GM19324 (cell line): ENCODE results near the gene SMIM23.
A peak's percentile ranks its signal among the peaks of the same experiment; 100 is the strongest.

Source experiments
- ATAC-seq: cut with Tn5 transposase; IDR thresholded peaks from one replicate; pipeline ENCODE4 v1.9.1; 2021; ENCODE audit warnings: mild to moderate bottlenecking, moderate library complexity; ENCODE audit not compliant: unreplicated experiment, low FRiP score

SMIM23 gene

DNA sequence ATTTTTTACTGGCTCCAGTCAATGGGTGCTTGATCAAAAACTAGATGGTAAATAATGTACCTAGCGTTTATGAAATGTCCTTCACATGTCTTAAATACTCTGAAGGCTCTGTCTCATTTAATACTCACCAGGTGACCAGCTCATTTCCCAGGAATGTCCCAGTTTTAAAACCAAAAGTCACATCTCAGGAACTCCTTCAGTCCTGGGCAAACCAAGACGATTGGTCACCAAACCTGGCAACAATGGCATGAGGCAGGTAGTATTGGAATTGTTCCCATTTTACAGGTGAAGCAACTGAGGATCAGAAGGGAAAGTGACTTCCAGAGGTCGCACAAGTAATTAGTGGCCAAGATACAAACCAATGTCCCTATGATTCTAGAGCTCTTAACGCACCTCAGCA lies 27.7 kb downstream of the SMIM23 start:
- ATAC-seq = no peak

DNA sequence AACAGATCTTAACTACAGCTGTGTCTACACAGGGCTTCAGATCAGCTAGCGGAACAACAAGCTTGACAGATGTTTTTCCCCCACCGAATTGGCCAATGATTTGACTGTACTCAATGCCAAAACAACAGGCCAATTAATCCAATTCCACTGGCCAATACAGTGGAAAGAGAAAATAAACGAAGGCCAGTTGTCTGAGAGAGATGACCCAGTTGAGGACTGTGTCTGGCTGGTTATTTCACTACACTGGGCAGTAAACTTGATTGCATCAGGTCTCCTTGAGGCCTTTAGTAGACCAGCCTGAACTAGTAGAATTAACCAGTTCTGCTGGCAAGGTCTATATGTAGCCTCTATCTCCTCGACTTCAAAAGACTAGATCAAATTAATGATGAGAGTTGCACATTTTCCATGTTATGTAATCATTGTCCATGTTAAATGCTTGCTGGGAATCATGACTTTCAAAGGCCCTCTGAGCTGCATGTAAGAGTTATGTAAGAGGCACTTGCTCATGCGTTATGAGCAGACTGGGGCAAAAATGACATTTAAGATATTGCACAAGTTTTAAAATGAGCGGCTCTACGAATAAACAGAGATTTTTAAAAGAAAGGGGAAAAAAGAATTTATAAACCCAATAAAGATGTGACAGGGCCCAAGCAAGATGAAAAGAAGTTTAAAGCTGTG lies 28.3 kb downstream of the SMIM23 start:
- ATAC-seq = no peak

DNA sequence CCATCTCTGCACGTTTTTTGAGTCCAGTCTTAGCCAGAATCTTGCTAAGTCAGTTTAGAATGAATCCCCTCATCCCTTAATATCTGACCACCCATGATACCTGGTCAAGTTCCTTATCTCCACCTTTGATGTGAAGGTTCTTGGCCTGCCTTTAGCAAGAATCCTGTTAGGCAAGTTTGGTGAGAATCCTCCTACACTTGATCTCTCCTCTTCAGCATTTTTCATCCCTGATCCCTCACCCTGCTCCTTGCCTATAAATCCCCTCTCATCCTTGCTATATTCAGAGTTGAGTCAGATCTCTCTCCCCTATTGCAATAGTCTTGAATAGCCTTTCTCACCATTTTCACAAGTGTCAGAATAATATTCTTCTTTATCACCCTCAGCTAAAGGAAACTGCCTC lies 31.0 kb downstream of the SMIM23 start:
- ATAC-seq = no peak

DNA sequence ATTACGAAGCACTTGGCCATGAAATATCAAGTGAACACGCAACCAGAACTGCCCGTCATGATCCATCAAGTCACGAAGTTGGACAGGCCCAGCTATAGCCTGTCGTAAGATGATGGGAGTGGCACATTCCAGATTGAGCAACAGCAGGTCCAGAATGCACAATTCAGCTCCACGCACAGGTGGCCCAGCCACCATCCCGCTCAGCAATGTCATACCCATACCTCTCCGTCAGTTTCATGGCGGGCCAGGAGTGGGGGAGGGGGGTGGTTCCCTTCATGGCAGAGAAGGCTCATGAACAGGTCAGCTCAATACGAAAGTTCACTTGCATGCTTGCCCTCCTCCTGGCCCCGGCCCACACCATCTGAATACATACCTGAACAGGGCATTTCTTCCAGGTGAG lies 34.9 kb downstream of the SMIM23 start:
- no peak for ATAC-seq

DNA sequence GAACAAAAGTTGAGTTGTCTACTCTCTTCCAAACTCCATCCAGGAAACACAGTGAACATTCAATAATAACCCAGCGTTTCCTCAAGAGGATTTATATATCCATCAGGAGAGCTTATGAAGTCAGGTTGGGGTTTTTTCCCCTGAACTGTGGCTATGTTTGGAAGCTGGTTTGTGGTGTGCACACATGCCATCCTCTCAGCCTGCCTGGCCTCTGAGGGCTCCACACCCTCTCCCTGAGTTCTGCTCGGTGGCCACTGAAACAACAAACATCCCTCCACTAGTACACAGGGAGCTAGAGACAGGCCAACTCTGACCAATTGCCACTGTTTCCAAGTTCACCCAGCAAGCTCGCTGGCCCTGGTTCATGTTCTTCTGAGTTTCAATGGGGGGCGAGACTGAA lies 35.7 kb downstream of the SMIM23 start:
- ATAC-seq = no peak

DNA sequence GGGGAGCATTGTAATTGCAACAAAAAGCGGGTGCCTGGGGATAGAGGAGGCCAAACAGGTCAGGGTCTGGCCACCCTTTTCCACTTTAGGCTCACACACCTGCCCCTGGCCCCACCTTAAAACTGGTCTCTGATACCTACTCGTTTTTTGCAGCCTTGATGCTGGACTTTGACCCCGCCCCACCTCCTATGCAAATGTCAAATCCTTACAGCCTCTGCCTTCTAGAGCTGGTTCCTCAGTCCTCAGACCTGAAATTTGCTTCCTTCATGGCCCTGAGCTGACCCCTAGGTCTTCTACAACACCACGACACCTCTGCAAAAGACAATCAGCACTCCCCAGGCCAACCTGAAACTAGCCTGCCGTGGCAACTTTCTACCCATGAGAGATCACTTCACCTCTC lies 37.7 kb downstream of the SMIM23 start:
- peak; percentile 58 for ATAC-seq

DNA sequence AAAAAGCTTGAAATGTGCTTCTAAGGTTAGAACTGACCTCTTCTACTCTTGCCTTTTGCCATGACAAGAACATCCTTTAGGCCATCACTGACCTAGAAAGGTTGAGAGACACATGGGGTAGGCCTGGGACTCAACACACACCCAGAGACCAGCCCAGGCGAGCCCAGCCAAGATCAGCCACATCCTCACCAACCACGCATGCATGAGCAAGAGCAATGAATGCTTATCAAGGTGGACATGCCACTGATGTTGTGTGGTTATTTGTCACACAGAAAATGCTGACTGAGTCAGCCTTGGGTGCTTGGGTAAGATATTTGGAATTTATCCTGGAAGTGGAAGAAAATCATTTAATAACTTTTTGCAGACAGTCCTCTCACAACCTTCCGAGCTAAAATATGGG lies 39.4 kb downstream of the SMIM23 start:
- no peak for ATAC-seq

DNA sequence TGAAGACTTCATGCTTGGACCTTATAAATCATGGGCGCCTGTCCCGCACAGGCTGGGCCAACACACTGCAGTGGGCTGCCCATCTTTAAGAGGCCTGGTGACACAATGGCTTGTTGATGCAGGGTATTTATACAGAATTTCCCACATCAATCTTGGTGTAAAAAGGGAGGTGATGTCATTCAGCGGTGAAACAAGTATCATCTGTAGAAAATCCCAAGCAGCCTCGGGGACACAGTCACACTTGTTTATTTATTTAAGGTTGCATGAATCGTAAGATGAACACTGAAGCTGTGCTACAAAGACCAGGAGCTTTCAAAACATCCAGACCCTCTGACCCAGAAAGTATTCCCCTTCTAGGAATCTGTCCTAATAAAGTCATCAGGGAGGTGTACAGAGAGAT lies 40.5 kb downstream of the SMIM23 start:
- no peak for ATAC-seq

DNA sequence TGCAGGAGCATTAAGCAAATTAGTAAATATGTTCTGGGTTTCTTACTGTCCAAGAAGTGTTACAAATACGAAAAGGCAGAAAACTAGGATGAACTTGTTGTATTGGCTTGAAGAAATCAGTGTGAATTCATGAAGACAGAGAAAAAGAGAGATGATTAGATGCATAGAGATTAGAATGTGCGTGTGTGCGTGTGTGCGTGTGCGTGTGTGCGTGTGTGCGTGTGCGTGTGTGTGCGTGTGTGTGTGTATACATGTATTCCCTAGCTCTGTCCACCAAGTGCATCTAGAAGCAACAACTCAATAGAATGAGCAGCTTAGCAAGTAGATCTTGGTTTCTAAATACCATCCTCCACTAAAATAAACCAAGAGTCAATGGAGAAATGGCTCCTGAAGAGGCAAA lies 41.5 kb downstream of the SMIM23 start:
- no peak for ATAC-seq

DNA sequence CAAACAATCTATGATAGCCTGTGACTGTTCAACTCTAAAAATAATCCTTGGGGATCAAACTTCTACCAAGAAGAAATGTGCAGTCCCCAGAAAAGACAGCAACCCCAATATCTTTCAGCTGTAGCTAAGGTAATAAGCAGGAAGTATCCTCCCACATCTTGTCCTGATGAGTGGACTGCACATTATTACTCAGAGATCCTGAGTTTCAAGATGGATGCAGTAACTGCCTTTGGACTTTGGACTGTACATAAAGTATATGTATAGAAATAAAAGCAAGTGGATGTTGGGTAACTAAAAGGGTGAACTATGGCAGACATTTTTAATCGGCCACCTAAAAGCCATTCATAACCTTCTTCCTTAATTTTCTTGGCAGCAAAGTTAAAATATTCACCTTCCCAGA lies 45.1 kb downstream of the SMIM23 start:
- no peak for ATAC-seq

DNA sequence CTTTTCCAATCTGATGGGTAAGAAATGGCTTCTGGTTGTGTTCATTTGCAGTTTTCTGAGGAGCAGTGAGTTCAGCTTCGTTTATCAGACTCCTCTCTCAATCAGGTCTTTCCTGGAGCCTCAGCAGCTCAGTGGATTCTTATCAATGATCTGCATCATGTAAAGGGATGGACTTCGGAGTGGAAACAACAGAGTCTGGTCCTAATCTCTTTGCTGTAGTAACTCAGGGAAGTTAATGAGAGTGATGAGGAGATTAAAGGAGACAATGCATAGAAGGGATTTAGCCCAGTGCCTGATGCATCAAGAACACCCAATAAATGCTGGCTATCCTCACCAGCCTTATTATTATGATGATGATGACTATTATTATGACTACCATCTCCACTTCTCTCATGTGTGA lies 47.2 kb downstream of the SMIM23 start:
- no peak for ATAC-seq

DNA sequence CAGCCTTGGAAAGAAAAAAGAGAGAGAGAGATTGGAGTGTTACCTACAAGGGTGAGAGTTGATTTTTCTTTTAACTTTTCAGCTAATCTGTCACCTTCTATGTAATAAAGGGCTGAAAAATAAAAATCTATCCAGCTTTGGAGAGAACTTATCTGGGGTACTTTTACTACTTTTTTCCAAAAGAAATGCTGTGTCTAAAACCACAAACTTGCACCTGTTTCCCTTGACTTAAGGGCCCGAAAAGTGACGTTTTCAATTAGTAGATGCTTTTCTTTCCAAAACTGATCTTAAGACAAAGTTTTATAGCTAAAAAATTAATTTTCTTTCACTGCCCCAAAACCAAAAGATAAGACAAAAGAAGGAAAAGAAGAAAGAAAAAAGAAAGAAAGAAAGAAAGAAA lies 48.8 kb downstream of the SMIM23 start:
- ATAC-seq = no peak

DNA sequence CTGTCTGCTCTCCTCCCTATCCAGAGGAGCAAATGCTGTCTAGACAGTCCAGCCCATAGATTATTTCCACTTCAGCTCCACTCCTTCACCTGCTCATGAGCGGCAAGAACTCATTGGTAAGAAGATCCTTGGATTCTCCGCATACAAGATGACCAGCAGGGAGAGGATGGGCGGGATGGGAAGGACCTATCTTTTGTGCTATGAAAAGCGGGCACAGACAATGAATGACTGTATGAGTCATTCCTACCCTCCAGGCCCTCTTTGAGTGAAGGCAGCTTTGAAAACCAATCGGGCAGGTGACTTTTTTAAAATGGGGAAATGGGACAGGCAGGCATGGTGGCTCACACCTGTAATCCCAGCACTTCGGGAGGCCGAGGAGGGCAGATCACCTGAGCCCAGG lies 49.4 kb downstream of the SMIM23 start:
- no peak for ATAC-seq

DNA sequence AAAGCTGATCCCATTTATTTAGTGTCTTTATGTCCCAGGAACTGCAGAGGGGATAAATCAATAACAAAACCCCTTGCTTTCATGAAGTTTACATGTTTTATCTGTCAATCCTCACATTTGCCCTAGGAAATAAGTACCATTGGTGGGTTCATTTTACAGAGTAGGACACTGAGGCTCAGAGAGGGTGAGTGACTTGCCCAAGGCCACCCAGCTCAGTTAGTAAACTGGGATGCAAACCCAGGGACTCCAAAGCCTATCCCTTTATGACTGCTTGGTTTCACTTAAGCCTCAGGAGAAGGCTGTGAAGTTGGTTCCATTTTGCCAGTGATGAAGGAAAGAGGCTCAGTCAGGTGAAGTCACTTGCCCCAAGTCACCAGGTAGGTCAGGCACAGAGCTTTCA lies 51.9 kb downstream of the SMIM23 start:
- no peak for ATAC-seq

DNA sequence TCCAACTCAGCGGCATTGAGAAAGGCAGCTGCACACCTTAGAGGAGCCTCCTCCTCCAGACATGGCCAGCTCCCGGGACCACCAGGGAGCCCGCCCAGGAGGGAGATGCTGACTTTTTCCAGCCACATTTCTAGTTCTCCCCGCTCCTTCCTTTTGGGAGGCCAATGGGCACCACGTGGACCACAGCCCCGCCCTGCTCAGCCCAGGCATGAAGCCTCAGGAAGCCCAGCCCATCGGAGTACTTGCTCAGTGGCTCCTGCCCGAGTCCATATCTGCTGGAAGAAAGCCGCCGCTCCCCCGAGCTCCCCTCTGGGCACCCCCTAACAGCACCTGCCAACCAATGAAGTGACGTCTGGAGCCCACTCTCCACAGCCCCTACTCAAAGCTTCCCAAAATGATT lies 52.4 kb downstream of the SMIM23 start:
- no peak for ATAC-seq

DNA sequence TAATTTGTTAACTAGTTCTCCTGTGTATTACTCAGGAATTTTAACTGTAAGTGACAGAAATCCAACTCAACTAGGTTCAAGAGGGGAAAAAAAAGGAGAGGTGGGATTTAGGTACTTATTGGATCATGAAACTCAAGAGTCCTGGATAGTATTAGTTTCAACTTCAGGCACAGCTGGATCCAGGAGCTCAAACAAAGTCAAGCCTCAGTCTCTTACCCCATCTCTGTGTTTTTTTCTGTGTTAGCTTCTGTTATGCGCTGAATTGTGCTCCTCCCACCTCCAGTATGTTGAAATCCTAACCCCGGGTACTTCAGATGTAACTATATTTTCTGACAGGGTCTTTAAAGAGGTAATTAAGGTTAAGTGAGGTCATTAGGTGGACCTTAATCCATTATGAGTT lies 53.5 kb downstream of the SMIM23 start:
- ATAC-seq = no peak

DNA sequence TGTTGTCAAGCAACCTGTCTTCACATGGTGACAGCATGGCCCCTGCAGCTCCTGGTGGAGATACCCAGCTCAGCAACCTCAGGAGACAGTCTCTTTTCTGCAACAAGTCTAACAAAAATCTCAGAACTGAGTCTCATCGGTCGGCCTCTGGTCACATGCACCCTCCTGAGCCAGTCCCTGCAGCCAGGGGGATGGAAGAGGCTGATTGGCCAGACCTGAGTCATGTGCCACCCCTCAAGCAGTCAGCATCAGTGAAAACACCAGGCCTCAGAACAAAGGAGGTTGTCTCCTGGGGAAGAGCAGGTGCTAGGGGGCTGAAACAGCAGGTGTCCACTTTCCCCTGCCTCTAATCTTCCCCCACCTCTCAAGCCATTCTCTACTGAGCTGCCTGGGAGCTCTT lies 54.4 kb downstream of the SMIM23 start:
- ATAC-seq = no peak
